GM21576 (cell line): ENCODE measurements around the gene MALT1.
A peak's percentile ranks its signal among the peaks of the same experiment; 100 is the strongest.
"Not testable (repeated sequence)": the region's sequence is repeated elsewhere in the genome, so short reads cannot be mapped to it uniquely, and the experiment has no call there.

Source experiments
- ATAC-seq: cut with Tn5 transposase; IDR thresholded peaks from one replicate; pipeline ENCODE4 v1.9.1; 2021; ENCODE audit warnings: mild to moderate bottlenecking, moderate library complexity; ENCODE audit not compliant: unreplicated experiment

The MALT1 gene, protein sequence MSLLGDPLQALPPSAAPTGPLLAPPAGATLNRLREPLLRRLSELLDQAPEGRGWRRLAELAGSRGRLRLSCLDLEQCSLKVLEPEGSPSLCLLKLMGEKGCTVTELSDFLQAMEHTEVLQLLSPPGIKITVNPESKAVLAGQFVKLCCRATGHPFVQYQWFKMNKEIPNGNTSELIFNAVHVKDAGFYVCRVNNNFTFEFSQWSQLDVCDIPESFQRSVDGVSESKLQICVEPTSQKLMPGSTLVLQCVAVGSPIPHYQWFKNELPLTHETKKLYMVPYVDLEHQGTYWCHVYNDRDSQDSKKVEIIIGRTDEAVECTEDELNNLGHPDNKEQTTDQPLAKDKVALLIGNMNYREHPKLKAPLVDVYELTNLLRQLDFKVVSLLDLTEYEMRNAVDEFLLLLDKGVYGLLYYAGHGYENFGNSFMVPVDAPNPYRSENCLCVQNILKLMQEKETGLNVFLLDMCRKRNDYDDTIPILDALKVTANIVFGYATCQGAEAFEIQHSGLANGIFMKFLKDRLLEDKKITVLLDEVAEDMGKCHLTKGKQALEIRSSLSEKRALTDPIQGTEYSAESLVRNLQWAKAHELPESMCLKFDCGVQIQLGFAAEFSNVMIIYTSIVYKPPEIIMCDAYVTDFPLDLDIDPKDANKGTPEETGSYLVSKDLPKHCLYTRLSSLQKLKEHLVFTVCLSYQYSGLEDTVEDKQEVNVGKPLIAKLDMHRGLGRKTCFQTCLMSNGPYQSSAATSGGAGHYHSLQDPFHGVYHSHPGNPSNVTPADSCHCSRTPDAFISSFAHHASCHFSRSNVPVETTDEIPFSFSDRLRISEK

DNA sequence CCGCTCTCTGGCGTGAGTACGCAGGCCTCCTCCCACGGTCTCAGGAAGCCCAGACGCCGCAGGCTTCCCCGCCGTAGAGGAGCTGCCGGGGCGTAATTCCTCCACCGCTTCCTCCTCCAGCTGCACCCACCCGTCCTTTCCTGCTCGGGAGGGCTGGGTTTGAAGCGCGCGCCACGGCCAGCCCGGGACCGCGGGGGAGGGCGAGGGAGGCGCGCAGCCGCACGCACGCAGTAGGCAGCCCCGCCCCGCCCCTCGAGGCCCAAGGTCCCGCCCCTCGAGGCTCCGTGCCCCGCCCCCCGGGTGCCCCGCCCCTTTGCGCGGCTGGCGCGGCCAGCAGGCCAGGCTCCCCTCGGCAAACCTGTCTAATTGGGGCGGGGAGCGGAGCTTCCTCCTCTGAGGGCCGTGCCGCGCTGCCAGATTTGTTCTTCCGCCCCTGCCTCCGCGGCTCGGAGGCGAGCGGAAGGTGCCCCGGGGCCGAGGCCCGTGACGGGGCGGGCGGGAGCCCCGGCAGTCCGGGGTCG, at the start of gene MALT1:
MALT1 (plus strand) TSS at position 355 of the 521 bp plus-strand sequence. CDS start 179 bp downstream, outside the sequence.
- ATAC-seq, result peak; percentile 79

DNA sequence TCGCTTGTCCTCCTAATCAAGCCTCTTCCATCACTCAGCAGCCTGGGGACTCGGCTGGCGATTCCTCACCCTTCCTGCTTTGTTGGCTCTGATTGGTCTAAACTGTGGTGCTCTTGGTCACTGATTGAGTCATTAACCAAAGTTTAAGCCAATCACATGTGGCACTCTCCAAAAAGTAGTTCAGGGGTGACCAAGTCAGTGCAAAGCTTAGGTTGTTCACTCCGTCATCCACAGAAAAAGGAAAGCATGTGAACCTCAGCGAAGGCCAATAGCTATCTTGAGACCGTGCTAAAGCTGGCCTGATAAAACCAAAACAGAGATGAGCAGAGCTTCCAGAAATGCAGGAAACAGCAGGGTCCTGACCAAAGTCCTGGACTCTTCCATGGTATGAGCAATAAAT, 47.3 kb upstream of the MALT1 start:
- ATAC-seq, result no peak

DNA sequence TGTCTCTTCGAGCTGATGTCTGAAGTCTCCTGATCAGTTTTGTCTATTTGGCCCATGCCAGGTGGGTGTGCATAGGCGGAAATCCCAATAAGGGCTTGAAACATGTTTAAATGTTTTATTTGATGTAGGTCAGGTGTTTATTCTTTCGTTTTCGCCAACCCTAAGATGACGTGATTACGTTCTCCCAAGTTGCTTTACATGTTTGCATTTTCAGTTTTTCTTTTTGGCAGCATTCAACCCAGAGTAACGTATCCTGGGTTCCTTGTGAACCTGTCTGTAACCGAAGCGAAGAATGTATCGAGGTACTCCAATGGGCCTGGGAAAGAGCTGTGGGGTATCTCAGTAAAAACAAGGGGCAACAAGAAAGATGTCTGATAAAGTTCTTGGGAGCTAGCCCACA, 45.4 kb upstream of the MALT1 start:
- ATAC-seq, result no peak

DNA sequence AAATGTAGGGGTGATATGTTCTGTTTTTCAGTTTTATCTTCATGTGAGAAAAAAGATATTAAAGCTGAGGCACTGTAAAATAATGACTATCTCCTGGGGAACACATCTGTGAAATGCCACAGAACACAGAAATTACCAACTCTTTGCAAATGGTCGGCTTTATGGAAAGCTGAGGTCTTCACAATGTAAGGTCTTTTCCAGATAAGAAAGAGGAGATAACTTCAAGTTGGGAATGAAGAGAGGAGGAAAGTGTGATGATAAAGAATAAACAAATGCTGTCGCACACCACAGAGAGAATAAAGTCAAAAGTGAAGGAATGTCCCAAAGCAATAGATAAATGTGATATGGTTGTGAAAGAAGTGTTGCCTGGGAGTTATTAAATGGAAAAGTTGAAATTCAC, 41.2 kb upstream of the MALT1 start:
- no peak for ATAC-seq

DNA sequence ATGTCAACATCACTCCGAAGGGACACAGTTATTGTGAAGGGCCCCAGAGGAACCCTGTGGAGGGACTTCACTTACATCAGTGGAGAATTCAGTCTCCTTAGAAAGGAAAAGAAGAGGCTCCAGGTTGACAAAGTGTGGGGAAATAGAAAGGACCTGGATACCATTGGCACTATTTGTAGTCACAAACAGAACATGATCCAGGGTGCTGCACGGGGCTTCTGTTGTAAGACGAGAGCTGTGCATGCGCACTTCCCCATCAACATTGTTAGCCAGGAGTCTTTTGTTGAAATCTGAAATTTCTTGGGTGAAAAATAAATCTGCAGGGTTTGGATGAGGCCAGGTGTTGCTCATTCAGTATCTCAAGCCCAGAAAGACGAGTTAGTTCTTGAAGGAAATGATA, 40.0 kb upstream of the MALT1 start:
- no peak for ATAC-seq

DNA sequence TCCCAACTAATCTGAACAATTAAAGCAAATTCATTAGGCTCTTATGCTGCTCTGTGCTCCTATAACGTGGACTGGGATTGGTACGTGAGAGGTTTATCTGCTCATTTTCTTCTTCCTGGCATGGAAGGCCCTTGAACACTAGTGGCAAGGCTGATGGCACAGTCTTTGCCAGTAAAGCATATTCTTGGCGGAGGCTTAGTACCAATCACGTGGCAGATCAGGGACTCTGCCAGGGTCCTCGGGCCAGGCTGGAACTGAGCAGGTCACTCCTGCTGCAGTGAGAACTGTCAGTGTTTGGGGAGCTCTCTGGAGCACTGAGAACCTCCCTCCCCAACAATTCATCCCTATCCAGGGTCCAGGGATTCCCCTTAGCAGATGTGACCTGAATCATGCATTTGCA, 38.7 kb upstream of the MALT1 start:
- no peak for ATAC-seq

DNA sequence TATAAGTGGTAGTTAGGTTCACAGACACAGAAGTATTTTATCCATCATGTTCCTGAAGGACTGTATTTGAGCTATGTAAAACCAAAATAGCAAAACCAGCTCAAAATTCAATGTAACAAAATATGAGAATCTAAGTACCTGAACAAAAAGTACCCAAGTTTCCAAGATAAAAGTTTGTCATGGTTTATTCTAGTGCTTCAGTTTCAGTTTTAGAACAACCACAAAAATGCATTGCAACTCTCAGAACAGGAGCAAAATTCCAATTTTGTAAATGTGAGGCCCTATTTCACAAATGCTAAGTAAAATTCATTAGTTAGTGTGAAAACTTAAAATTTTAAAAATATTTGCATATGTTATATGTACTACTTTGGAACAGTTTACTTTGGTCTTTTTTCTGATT, 37.4 kb upstream of the MALT1 start:
- no peak for ATAC-seq

DNA sequence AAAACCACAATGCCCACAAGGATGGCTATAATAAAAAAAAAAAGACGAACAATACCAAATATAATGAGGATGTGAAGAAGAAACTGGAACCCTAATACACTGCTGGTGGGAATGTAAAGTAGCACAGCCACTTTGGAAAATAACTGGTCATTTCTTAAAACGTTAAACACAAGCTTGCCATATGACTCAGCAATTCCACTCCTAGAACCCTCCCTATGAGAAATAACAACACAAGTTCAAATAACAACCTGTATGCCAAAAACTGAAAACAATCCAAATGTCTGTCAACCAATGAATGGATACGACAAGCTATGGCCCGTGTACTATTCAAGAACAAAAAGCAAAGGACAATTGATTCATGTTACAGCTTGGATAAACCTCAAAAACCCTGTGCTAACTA, 35.4 kb upstream of the MALT1 start:
- no peak for ATAC-seq

DNA sequence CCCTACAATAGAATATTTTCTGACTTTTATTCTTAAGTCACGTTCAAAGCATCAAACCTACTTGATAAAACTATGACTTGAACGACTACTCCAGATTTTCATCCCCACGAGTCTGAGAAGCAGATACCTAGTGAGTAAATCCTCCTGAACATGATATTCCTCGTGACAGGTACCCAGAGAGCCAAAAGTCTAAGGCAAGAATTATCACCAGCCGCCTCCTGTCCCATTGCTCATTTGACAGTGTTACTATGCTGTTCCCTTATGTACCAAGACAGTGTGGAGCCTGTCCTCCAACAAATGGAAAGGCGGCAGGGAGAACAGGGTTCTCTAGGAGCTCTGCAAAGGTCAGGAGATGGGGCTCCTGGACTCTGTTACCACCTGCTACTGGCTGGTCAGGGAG, 34.1 kb upstream of the MALT1 start:
- no peak for ATAC-seq

DNA sequence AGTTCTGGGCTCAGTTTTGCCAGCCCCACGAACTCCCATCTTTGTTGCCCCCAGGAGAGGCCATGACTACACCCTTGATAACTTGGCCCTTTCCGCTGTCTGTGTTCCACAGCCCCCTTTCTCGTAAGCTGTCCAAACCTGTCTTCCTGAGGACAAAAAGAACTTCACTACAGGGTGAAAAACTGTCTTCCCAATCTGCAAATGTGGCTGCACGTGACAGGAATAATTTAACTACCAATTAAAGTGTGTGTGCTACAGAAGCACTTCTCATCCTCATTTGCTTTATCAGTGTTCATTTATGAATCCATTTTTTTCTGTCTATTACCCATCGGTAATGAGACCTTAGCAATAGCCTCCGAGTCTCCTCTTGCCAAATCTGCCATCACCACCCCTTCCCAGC, 33.3 kb upstream of the MALT1 start:
- no peak for ATAC-seq

DNA sequence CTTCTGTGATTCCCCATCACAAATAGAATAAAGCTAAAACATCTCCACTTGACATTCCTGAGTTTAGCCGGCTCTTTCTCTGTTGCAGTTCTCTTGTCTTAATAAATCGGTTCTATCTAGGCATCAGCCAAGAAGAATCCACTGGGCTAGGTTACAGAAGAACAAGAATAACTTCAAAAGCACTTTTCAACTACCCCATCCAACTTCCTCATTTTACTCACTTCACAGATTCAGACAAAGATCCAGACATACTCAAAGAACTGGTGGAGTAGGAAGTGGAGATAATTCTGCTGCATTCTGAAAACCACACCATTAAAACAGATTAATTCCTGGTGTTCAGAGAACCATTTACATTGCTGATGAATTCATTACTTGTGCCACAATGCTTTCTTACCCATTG, 32.8 kb upstream of the MALT1 start:
- peak; percentile 56 for ATAC-seq

DNA sequence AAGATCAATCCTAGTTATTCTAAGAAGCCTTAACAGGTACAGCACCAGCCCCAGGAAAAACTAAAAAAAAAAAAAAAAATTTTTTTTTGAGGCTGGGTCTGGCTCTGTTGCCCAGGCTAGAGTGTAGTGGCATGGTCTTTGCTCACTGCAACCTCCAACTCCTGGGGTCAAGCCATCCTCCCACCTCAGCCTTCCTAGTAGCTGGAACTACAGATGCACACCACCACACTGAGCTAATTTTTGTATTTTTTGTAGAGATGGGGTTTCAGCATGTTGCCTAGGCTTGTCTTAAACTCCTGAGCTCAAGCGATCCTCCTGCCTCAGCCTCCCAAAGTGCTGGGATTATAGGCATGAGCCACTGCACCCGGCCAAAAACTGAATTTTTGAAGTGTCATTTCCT, 32.0 kb upstream of the MALT1 start:
- no peak for ATAC-seq

DNA sequence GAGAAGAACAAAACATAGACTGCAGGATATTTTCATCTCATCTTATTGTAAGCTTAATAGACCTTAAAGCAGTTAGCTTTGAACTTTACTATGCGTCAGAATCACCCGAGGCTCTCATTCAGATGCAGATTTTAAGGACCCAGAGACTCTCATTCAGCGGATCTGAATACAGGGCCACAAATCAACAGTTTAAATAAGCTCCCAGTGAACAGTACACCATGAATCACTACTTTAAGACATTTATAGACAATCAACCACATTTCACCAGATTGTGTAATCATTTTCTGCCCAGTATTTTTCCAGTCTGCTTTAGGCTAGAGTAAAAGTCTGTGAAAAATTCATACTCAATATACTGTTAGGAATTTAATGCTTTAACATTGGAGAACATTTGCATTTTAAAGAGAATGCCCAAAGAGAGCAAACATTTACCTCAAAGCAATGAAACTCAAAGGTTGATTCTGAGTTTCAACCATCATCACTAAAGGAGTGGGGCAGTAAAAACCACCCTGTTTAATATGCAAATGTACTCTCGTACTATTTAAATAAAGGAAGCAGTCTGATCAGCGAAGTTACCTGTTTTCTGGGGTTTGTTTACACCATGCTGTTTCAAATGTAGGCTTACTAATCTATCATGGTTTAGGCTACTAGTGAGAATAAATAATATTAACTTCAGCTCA, 31.4 kb upstream of the MALT1 start:
- no peak for ATAC-seq

DNA sequence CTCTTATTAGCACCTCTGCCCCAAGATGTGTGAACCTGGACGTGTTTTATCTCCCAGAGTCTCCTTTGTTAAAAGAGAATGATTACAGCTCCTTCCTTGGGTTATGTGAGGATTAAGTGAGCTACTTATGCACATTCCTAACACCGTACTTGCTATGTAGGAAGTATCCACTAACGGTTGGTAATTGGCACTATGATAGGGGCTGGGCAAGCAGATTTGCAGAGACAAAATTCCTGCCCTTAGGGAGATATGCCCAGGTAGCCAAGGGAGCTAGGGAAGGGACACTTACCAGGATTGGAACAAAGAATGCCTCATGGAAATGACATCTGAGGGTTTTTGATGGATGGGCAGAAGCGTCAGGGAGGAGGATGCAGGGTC, 30.8 kb upstream of the MALT1 start:
- ATAC-seq, result no peak

DNA sequence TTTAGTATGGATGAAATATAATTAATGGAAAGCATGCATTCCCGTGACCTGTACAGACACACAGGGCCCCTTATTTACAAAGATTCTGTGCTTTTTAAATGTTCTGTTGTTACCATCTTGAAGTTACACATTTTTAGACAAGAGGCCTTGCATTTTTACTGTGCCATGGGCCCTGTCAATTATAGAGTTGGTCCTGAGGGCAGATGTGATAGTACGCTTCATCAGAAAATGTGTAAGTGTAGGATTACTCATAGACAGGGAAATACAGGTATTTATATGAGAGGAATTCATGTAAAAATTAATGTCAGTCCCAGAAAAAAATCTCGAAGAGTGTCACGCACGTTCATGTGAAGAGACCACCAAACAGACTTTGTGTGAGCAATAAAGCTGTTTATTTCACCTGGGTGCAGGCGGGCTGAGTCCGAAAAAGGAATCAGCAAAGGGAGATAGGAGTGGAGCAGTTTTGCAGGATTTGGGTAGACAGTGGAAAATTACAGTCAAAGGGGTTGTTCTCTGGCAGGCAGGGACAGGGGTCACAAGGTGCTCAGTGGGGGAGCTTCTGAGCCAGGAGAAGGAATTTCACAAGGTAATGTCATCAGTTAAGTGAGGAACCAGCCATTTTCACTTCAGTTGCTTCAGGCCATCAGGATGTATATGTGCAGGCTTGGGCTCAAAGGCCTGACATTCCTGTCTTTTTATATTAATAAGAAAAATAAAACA, 30.2 kb upstream of the MALT1 start:
- ATAC-seq, result no peak

DNA sequence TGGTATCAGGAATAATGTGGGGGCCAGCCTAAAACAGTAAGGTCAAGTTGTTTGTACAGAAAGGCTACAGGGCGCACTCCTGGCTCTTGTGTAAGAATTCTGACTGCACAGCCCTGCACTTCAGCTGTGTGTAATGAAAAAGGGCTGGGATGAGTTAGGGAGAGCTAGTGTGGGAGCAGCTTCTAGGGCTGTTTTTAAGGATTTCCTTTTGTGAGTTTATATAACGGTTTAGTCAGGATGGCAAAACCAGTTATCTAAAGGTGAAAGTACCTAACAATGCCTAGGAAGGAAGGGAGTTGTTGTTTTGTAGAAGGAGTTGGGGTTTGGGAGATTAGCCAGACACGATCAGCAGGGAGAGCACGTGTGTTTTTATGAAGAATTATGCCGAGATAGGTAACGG, 27.7 kb upstream of the MALT1 start:
- not testable (repeated sequence) for ATAC-seq

DNA sequence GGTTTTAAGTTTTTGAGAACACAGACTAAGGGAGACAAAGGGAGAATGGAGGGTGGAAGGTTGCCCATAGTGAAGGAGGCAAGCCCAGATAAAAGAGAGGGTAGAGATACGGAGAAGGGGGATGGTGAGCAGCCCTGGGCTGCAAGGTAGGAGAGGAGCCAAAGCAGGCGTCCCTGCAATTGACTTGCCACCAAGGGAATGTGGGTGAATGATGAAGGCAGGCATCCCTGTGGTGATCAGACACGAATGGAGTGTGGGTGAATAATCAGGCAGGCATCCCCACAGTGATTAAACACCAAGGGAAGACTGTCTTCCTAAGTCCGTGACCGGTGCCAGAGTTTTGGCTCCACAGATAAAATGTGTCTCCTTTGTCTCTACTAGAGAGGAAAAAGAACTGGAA, 25.9 kb upstream of the MALT1 start:
- no peak for ATAC-seq

DNA sequence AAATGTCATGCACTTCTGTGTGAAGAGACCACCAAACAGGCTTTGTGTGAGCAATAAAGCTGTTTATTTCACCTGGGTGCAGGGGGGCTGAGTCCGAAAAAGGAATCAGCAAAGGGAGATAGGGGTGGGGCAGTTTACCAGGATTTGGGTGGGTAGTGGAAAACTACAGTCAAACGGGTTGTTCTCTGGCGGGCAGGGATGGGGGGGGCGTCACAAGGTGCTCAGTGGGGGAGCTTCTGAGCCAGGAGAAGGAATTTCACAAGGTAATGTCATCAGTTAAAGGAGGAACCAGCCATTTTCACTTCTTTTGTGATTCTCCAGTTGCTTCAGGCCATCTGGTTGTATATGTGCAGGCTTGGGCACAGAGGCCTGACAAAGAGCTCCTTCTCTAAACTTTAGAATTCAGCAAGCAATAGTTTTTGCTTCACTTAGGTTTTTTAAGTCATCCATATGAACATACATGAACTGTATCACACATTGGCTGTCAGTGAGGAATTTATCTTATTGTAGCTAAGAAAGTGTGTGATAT, 24.9 kb upstream of the MALT1 start:
- ATAC-seq, result no peak

DNA sequence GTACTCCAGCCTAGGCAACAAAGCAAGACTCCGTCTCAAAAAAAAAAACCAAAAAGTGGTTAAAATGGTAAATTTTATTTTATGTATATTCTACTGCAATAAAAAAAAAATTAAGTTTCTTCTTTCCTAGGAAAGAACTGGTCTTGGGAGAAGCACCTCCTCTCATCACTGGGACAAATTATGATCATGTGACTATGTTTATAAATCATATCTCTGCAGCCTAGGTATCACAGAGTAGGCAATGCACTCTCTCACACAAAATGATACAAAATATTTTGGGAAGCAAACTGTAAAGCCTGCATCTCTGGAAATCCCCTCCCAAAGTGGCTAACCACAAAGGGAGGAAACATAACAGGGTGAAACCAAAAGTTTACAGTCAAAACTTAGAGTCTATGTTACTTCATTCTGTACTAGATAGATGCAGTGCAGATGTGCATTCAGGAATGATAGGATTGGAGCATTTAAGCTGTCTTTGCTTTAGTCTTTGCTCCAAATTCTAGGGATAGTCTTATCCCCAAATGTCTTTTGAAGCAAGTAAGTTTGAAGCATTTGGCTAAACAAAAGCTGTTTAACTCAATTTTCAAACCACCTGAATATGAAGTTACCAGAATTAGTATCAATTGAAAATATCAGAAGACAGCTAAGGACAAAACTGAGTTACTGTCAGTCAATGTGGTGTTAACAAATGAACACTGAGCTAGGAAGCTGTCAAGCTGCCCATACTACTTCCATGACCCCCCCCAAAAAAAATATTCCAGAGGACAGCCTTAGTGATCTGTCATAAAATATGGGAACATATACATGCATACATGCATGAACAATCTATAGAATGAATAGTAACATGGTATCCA, 21.1 kb upstream of the MALT1 start:
- peak; percentile 84 for ATAC-seq

DNA sequence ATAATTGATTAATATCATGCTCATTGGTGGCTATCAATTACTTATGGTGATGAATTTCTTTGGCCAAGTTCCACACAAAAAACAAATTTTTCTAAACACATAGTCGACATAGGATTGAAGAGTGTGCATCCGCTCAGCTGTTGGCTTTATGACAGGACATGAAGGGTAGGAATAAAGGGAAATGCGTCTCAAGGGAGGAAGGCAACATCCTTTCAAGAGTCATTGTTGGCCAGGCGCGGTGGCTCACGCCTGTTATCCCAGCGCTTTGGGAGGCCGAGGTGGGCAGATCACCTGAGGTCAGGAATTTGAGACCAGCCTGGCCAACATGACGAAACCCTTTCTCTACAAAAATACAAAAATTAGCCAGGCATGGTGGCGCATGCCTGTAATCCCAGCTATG, 20.4 kb upstream of the MALT1 start:
- ATAC-seq, result not testable (repeated sequence)
